ENCODE data around the gene RAB25. TPM values are rescaled to one million over a fixed set of nuclear protein-coding genes. Genes with fewer than 3 reads are reported as not detected.

RAB25 gene
- not detected for total RNA-seq

DNA sequence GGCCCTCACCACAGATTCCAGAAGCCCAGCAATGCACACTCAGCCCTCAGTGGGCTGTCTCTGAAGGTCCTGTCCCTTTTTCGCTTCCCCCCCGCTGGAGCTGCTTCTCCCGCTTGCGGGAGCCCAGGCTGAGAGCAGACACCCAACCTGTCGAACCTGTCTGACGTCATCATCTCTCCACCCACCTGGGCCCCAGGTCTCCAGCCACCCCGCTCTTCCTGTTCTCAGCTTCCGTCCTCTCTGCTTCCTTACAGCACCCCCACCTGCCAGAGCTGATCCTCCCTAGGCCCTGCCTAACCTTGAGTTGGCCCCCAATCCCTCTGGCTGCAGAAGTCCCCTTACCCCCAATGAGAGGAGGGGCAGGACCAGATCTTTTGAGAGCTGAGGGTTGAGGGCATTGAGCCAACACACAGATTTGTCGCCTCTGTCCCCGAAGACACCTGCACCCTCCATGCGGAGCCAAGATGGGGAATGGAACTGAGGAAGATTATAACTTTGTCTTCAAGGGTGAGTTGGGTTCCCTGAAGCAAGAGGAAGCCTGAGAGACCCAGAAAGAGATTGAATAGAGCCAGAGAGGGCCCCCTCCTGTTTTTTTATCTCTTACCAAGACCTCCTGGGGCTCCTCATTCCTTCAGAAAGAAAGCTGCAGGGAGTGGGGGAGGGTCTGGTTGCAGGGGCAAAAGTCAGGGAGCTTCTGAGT lies at the start of gene RAB25:
TSS of gene RAB25 (plus strand) at position 224 of the 700 bp plus-strand sequence. CDS start at position 465, 241 bp downstream.
- no peak within 1 kb of the TSS for H3K4me3 ChIP-seq

GRCh38 chr1:156012051-156012817 lies 48.7 kb upstream of the RAB25 start:
- 94% methylated on average over 4 of the region's 4 CpGs for WGBS, 2 donors
- no peak for DNase-seq (ENCODE audit: low spot score in 2 of 2)
- Histone ChIP-seq H3K4me1 (peaks cover 0 to 4% (median 0%) of the 10 kb centered on the region in 4 donors), H3K36me3 (peaks cover 9 to 95% (median 18%) of the 10 kb centered on the region in 3 donors), H3K4me3 (no peak overlapping the region), H3K27ac (no peak overlapping the region), H3K9me3 (no peaks in the 10 kb centered on the region), H3K27me3 (no peaks in the 10 kb centered on the region)
- TF ChIP-seq POLR2A (IDR thresholded peaks at IDR 0.05) (no peak), EP300 (IDR thresholded peaks at IDR 0.05) (no peak), CTCF (IDR thresholded peaks at IDR 0.05) (no peak)

More for the DNA sequence above, at the start of gene RAB25:
- TF ChIP-seq POLR2A (IDR thresholded peaks at IDR 0.05) (no peak), CTCF (IDR thresholded peaks at IDR 0.05) (no peak), EP300 (IDR thresholded peaks at IDR 0.05) (no peak)
- Histone ChIP-seq H3K9me3 (no peaks in the 10 kb centered on the region), H3K4me1 (peaks cover 0 to 7% (median 2%) of the 10 kb centered on the region in 4 donors), H3K27ac (peak within 1 kb of the TSS in 1 of 4 donors; percentile 7), H3K27me3 (no peaks in the 10 kb centered on the region), H3K36me3 (peaks cover 0 to 29% (median 0%) of the 10 kb centered on the region in 3 donors)
- DNase-seq (ENCODE audit: low spot score in 2 of 2): no peak
- WGBS, 2 donors: 52 to 60% methylated on average over 11 of the region's 11 CpGs

GRCh38 chr1:156014829-156015228 lies 46.1 kb upstream of the RAB25 start:
- Histone ChIP-seq H3K4me3 (no peak overlapping the region), H3K36me3 (peaks cover 4 to 98% (median 14%) of the 10 kb centered on the region in 3 donors), H3K4me1 (peaks cover 0 to 19% (median 4%) of the 10 kb centered on the region in 4 donors), H3K27me3 (no peaks in the 10 kb centered on the region), H3K9me3 (no peaks in the 10 kb centered on the region), H3K27ac (no peak overlapping the region)
- 90 to 91% methylated on average over 7 of the region's 7 CpGs for WGBS, 2 donors
- DNase-seq (ENCODE audit: low spot score in 2 of 2): no peak
- TF ChIP-seq EP300 (IDR thresholded peaks at IDR 0.05) (no peak), POLR2A (IDR thresholded peaks at IDR 0.05) (no peak), CTCF (IDR thresholded peaks at IDR 0.05) (no peak)

DNA sequence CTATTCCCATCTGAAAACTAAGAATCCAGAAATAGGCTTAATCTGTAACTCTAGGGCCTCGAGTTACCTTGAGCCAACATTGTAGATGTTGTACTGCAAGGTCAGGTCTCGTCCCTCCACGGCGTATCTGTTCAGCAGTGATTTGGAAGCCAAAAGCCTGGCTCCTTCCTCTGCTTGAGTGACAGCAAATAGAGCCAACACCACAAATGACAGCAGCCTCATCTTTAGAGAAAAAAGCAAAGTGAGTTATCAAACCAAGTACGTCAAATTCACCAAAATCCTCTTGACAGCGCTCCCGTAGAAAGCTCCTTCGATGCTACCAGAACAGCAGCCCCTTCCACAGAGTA lies 41.0 kb upstream of the RAB25 start:
- H3K36me3 ChIP-seq: peaks cover 0 to 47% (median 0%) of the 10 kb centered on the region in 3 donors
- H3K27ac ChIP-seq: peak overlapping the region; percentile 60 to 98 (median 93)
- H3K9me3 ChIP-seq: no peaks in the 10 kb centered on the region
- H3K27me3 ChIP-seq: no peaks in the 10 kb centered on the region
- 39 to 41% methylated on average over 8 of the region's 8 CpGs for WGBS, 2 donors
- H3K4me3 ChIP-seq: peak overlapping the region; percentile 72 to 95 (median 86)
- peaks cover 0 to 29% (median 11%) of the 10 kb centered on the region in 4 donors for H3K4me1 ChIP-seq
- DNase-seq (ENCODE audit: low spot score in 2 of 2): no peak
- TF ChIP-seq POLR2A (IDR thresholded peaks at IDR 0.05) (no peak), EP300 (IDR thresholded peaks at IDR 0.05) (no peak), CTCF (IDR thresholded peaks at IDR 0.05) (no peak)

All from tibial nerve (tissue), 4 donors.